Calu3 (cell line): ENCODE data around the gene ASIC5. TPM values are rescaled to one million over a fixed set of nuclear protein-coding genes. Genes with fewer than 3 reads are reported as not detected.

ENCODE experiments used
- BruUV-seq: library from RNA; stranded (reverse); fragments of 400-500 nt; replicated peaks from 2 replicates; lab custom pipeline; 2021; lab: Mats Ljungman, UMichigan
- CTCF ChIA-PET: fragments of 300-600 bp; sonication (Branson Sonifier 250); formaldehyde crosslinking; loops from one replicate; lab custom pipeline; 2022; ENCODE audit warnings: antibody characterized with exemption; lab: Charles Lee
- DNase-seq: peaks from one replicate; pipeline ENCODE4 v3.0.0; 2022
- H3K27ac Mint-ChIP-seq: one replicate; pipeline ENCODE4 v1.8.0; 2022; ENCODE audit warnings: mixed read lengths; ENCODE audit not compliant: unreplicated experiment
- H3K27me3 Mint-ChIP-seq: one replicate; pipeline ENCODE4 v1.8.0; 2022; ENCODE audit warnings: mixed read lengths; ENCODE audit not compliant: unreplicated experiment
- H3K36me3 Mint-ChIP-seq: one replicate; pipeline ENCODE4 v1.8.0; 2022; ENCODE audit warnings: mild to moderate bottlenecking, moderate library complexity, mixed read lengths; ENCODE audit not compliant: insufficient read depth, unreplicated experiment
- H3K4me1 Mint-ChIP-seq: one replicate; pipeline ENCODE4 v1.8.0; 2022; ENCODE audit warnings: mild to moderate bottlenecking, low read depth, mixed read lengths; ENCODE audit not compliant: unreplicated experiment
- H3K4me3 Mint-ChIP-seq: one replicate; pipeline ENCODE4 v1.8.0; 2022; ENCODE audit warnings: mild to moderate bottlenecking, low read depth, moderate library complexity, mixed read lengths; ENCODE audit not compliant: unreplicated experiment
- H3K9me3 Mint-ChIP-seq: one replicate; pipeline ENCODE4 v1.8.0; 2022; ENCODE audit warnings: low read depth, mixed read lengths; ENCODE audit not compliant: unreplicated experiment
- intact Hi-C: fragments of 100-400 bp; cut with micrococcal nuclease; formaldehyde crosslinking; loops from one replicate; pipeline ENCODE4 v1.10.0; 2022; ENCODE audit not compliant: unreplicated experiment
- total RNA-seq: library from RNA; stranded (reverse); gene quantifications from 2 replicates; pipeline ENCODE4 v1.2.3, GENCODE V29; 2022
- TF ChIP-seq, protein P1 (sequence below): fragments of 200-600 bp; IDR thresholded peaks from one replicate; pipeline ENCODE4 v1.8.0; 2022; ENCODE audit warnings: antibody characterized with exemption; ENCODE audit not compliant: unreplicated experiment

ASIC5 gene
- total RNA-seq, 1 experiment from 2014 or later, result not detected

DNA sequence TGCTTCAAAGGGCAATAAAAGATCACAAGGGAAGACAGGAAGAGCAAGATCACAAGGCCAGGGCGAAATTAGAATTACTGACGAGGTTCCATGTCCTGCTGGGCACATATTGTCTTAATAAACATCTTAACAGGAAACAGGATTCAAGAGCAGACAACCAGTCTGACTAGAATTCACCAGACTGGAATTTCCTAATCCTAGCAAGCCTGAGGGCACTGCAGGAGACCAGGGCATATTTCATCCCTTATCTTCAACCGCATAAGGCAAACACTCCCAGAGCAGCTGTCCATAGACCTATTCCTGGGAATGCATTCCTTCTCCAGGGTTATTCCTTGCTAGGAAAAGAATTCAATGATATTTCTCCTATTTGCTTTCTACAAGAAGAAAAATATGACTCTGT is 25.0 kb upstream of the ASIC5 start:
- intact Hi-C loops, result no loop called here
- BruUV-seq, result no TSS peak
- H3K4me1 Mint-ChIP-seq, result peaks cover 21% of the 10 kb centered on the region
- no peaks in the 10 kb centered on the region for H3K36me3 Mint-ChIP-seq
- H3K4me3 Mint-ChIP-seq, result no peak overlapping the region
- DNase-seq, result peak; percentile 13
- H3K27ac Mint-ChIP-seq, result no peak overlapping the region
- TF ChIP-seq, protein P1, sequence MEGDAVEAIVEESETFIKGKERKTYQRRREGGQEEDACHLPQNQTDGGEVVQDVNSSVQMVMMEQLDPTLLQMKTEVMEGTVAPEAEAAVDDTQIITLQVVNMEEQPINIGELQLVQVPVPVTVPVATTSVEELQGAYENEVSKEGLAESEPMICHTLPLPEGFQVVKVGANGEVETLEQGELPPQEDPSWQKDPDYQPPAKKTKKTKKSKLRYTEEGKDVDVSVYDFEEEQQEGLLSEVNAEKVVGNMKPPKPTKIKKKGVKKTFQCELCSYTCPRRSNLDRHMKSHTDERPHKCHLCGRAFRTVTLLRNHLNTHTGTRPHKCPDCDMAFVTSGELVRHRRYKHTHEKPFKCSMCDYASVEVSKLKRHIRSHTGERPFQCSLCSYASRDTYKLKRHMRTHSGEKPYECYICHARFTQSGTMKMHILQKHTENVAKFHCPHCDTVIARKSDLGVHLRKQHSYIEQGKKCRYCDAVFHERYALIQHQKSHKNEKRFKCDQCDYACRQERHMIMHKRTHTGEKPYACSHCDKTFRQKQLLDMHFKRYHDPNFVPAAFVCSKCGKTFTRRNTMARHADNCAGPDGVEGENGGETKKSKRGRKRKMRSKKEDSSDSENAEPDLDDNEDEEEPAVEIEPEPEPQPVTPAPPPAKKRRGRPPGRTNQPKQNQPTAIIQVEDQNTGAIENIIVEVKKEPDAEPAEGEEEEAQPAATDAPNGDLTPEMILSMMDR, result no peak
- no peaks in the 10 kb centered on the region for H3K9me3 Mint-ChIP-seq
- CTCF ChIA-PET, result no interaction called here
- no peaks in the 10 kb centered on the region for H3K27me3 Mint-ChIP-seq

DNA sequence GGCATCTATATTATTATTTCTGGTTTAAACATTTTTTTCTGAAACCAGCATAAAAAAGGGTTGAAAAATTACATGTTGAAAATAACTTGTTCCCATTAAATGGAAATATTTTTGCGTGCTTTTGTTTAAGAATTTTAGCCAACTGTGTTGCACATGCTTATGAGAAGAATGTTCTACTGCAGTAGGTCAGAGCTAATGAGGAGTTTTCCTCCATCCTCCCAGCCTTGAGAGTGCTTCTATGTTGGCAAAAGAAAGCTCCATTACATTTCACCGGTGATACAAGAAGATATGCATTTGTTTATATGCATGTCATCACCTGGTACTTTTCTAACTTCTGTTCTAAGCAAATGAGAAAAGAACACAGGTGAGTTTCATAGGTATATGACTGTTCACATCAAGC is 23.9 kb upstream of the ASIC5 start:
- no TSS peak for BruUV-seq
- intact Hi-C loops, result no loop called here
- Mint-ChIP-seq H3K27ac (peak overlapping the region; percentile 74), H3K4me1 (peaks cover 21% of the 10 kb centered on the region), H3K36me3 (no peaks in the 10 kb centered on the region), H3K27me3 (no peaks in the 10 kb centered on the region), H3K9me3 (no peaks in the 10 kb centered on the region), H3K4me3 (no peak overlapping the region)
- CTCF ChIA-PET, result interaction anchor here (1.3 kb wide), 1 partner anchor 63 kb away, joined by 4 read pairs; the partner anchor contains the start of gene CTSO
- TF ChIP-seq, protein P1, result no peak
- no peak for DNase-seq

DNA sequence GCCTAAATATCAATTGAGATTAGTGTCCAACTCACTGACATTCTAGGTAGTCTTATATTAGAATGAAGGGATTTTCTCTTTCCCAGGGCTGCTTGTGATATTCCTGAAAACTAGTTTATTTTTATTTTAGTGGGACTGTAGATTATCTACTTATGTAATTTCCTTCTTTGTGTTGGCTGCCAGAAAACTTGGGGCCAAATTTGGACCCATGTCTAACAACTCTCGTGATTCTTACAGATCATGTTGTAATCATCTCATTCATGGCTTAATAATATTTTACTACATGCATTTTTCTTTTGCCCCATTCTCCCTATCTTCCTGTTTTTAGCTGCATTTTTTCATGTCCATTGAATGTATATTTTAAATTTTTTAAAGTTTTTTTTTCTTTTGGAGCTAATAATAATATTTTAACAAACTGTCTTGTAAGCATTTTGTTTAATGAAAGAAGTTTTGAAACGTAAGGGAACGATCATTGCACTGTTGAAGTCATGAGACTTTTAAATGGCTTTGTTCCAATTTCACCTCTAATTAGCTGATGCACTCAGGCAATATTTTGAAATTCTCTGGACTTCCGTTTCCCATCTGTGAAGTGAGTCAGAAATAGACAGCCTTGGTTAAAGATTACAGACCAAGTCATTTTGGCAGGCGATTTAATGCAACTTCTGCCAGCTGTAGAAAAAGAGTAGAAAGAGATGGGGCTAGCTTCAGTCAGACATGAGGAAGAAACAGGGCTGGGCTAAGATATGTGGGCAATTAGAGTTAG is 23.1 kb upstream of the ASIC5 start:
- no TSS peak for BruUV-seq
- no peaks in the 10 kb centered on the region for H3K27me3 Mint-ChIP-seq
- TF ChIP-seq, protein P1, result no peak
- peak; percentile 9 for DNase-seq
- no peaks in the 10 kb centered on the region for H3K9me3 Mint-ChIP-seq
- H3K27ac Mint-ChIP-seq, result peak overlapping the region; percentile 74
- H3K4me3 Mint-ChIP-seq, result no peak overlapping the region
- H3K36me3 Mint-ChIP-seq, result no peaks in the 10 kb centered on the region
- intact Hi-C loops, result no loop called here
- CTCF ChIA-PET, result interaction anchor here (0.7 to 1.3 kb wide), 2 partner anchors 34 to 64 kb away, joined by 3 to 4 read pairs; partner anchors contain the start of gene CTSO
- peaks cover 21% of the 10 kb centered on the region for H3K4me1 Mint-ChIP-seq

DNA sequence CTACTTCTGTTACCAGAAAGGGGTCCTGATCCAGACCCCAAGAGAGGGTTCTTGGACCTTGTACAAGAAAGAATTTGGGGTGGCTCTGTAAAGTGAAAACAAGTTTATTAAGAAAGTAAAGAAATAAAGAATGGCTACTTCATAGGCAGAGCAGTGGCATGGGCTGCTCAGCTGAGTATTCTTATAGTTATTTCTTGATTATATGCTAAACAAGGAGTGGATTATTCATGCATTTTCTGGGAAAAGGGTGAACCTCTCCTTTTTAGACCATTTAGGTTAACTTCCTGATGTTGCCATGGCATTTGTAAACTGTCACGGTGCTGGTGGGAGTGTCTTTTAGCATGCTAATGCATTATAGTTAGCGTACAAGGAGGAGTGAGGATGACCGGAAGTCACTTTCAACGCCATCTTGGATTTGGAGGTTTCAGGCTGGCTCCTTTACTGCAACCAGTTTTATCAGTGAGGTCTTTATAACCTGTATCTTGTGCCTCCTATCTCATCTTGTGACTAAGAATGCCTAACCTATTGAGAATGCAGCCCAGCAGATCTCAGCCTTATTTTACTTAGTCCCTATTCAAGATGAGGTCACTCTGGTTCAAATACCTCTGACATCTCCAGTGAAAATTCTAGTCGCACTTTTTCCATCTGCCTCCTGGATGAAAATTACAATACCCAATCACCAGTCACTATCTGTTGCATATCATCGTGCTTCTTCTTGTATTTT is 21.9 kb upstream of the ASIC5 start:
- Mint-ChIP-seq H3K9me3 (peaks cover 4% of the 10 kb centered on the region), H3K27me3 (no peaks in the 10 kb centered on the region), H3K27ac (no peak overlapping the region), H3K4me3 (no peak overlapping the region), H3K4me1 (peaks cover 21% of the 10 kb centered on the region), H3K36me3 (no peaks in the 10 kb centered on the region)
- DNase-seq, result no peak
- CTCF ChIA-PET, result no interaction called here
- TF ChIP-seq, protein P1, result no peak
- intact Hi-C loops, result no loop called here
- BruUV-seq, result no TSS peak
